Transverse colon (tissue), 4 donors: ENCODE measurements around the gene GOLGA3. TPM values are rescaled to one million over a fixed set of nuclear protein-coding genes. Genes with fewer than 3 reads are reported as not detected.

ENCODE experiments used
- DNase-seq: peaks from one replicate; pipeline ENCODE4 v3.0.0-alpha.2; 2019
- H3K27ac ChIP-seq, 4 donors: fragments of 200-600 bp; sonication (generic); 2 replicates each; pipeline ENCODE4 v1.5.1; 2016 to 2018; ENCODE audit warnings: inconsistent platforms in 4 of 4
- H3K27me3 ChIP-seq: fragments of 200-600 bp; sonication (generic); 2 replicates; pipeline ENCODE4 v1.5.1; 2017; ENCODE audit warnings: inconsistent platforms
- H3K36me3 ChIP-seq, 4 donors: fragments of 200-600 bp; sonication (generic); 2 replicates each; pipeline ENCODE4 v1.5.1; 2017 to 2019; ENCODE audit warnings: inconsistent platforms in 4 of 4
- H3K4me1 ChIP-seq, 4 donors: fragments of 200-600 bp; sonication (generic); 2 replicates each; pipeline ENCODE4 v1.5.1; 2017 to 2020; ENCODE audit warnings: inconsistent platforms in 4 of 4
- H3K4me3 ChIP-seq, 4 donors: fragments of 200-600 bp; sonication (generic); 1 replicate in 1 of 4; 2 replicates in 3 of 4; pipeline versions ENCODE4 v1.5.1 to v1.6.1; 2017 to 2019; ENCODE audit warnings: inconsistent platforms in 4 of 4
- H3K9me3 ChIP-seq, 2 donors: fragments of 200-600 bp; sonication (generic); 2 replicates each; pipeline ENCODE4 v1.5.1; 2017 to 2019; ENCODE audit warnings: inconsistent platforms in 2 of 2
- EP300 ChIP-seq: sonication (generic); formaldehyde crosslinking; IDR thresholded peaks from one replicate; pipeline ENCODE4 v1.6.1; 2017; ENCODE audit warnings: antibody characterized with exemption, low read depth
- POLR2A ChIP-seq: fragments of 450-650 bp; IDR thresholded peaks from one replicate; pipeline ENCODE4 v1.6.1; 2016; ENCODE audit warnings: antibody characterized with exemption, mild to moderate bottlenecking, moderate library complexity
- POLR2AphosphoS5 ChIP-seq, 3 donors: sonication (generic); formaldehyde crosslinking; IDR thresholded peaks; one replicate each; pipeline ENCODE4 v1.6.1; 2016; ENCODE audit warnings: antibody characterized with exemption in 3 of 3
- WGBS, 2 donors: methylation state at CpG; one replicate each; pipeline ENCODE4 v1.1.5; 2018; ENCODE audit warnings: low coverage in 1 of 2; 5-methylcytosine and 5-hydroxymethylcytosine counted together
- in situ Hi-C, 4 donors: fragments of 200-750 bp; cut with MboI; loops; one replicate each; pipeline versions ENCODE4 v1.15.0 to v1.15.1; 2017; ENCODE audit warnings: low sequenced_read_pairs in 3 of 4, low pct_ligation_motif_present in 1 of 4, low pct_unique_long_range_greater_than_20kb in 1 of 4
- intact Hi-C: fragments of 100-400 bp; cut with DNase I; formaldehyde crosslinking; loops from one replicate; pipeline ENCODE4 v1.15.1; 2023; ENCODE audit warnings: low total_unique reads
- total RNA-seq, 4 donors: library from RNA; depleted of rRNA; stranded (reverse); fragments of >200 nt; gene quantifications; one replicate each; pipeline ENCODE4 v1.1.0, GENCODE V29; 2016
- TF ChIP-seq, protein P1 (sequence below), 5 experiments: fragments of 200-600 bp in 3 of 5; fragments of 450-650 bp in 2 of 5; sonication (generic) in 3 of 5; IDR thresholded peaks; 1 replicate in 2 of 5; 2 replicates in 3 of 5; pipeline ENCODE4 v1.5.1; 2016 to 2017; ENCODE audit warnings: antibody characterized with exemption in 5 of 5, inconsistent platforms in 3 of 5, mild to moderate bottlenecking in 2 of 5, moderate library complexity in 1 of 5

Gene GOLGA3
- total RNA-seq, 4 donors from 2014 or later = 90.9 to 113 (median 99.9) TPM

DNA sequence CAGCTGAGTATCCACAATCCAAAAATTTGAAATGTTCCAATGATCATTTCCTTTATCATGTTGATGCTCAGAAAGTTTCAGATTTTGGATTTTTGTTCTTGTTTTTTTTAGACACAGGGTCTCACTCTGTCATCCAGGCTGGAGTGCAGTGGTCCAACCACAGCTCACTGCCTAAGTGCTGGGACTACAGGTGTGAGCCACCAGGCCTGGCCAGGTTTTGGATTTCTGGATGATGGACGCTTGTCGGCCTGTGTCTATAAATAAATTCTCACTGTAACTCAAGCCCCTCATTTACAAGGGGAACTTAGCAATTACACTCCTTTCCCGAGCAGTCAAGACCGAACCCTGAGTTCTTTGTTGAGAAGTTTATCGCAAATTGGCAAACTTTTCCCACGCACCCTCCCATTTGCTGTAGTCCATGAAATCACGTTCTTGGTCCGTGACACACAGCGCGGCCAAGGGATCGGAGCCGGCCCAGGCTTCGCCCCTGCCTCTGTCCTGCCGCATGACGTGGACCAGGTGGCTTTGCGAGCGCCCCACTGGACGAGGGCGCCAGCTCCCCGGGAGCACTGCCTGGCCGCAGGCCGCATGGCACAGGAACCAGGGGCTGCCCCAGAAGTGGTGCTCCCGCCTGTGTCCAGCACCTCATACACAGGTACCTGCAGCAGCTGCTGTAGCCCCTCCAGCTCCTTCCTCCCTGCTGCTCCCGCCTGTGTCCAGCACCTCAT lies 53.0 kb downstream of the GOLGA3 start:
- DNase-seq = no peak
- intact Hi-C loops (no loop called here), in situ Hi-C loops (no loop called here)
- H3K4me3 ChIP-seq = no peak overlapping the region
- H3K27ac ChIP-seq = no peak overlapping the region
- H3K9me3 ChIP-seq = no peaks in the 10 kb centered on the region
- 97 to 100% methylated on average over 2 to 23 of the region's 24 CpGs for WGBS, 2 donors
- peaks cover 0 to 5% (median 0%) of the 10 kb centered on the region in 4 donors for H3K4me1 ChIP-seq
- TF ChIP-seq, protein P1, sequence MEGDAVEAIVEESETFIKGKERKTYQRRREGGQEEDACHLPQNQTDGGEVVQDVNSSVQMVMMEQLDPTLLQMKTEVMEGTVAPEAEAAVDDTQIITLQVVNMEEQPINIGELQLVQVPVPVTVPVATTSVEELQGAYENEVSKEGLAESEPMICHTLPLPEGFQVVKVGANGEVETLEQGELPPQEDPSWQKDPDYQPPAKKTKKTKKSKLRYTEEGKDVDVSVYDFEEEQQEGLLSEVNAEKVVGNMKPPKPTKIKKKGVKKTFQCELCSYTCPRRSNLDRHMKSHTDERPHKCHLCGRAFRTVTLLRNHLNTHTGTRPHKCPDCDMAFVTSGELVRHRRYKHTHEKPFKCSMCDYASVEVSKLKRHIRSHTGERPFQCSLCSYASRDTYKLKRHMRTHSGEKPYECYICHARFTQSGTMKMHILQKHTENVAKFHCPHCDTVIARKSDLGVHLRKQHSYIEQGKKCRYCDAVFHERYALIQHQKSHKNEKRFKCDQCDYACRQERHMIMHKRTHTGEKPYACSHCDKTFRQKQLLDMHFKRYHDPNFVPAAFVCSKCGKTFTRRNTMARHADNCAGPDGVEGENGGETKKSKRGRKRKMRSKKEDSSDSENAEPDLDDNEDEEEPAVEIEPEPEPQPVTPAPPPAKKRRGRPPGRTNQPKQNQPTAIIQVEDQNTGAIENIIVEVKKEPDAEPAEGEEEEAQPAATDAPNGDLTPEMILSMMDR (IDR thresholded peaks at IDR 0.05) = no peak
- TF ChIP-seq POLR2A (no peak), EP300 (no peak), POLR2AphosphoS5 (IDR thresholded peaks at IDR 0.05) (no peak)
- H3K36me3 ChIP-seq = peaks cover 2 to 73% (median 29%) of the 10 kb centered on the region in 4 donors
- no peaks in the 10 kb centered on the region for H3K27me3 ChIP-seq

DNA sequence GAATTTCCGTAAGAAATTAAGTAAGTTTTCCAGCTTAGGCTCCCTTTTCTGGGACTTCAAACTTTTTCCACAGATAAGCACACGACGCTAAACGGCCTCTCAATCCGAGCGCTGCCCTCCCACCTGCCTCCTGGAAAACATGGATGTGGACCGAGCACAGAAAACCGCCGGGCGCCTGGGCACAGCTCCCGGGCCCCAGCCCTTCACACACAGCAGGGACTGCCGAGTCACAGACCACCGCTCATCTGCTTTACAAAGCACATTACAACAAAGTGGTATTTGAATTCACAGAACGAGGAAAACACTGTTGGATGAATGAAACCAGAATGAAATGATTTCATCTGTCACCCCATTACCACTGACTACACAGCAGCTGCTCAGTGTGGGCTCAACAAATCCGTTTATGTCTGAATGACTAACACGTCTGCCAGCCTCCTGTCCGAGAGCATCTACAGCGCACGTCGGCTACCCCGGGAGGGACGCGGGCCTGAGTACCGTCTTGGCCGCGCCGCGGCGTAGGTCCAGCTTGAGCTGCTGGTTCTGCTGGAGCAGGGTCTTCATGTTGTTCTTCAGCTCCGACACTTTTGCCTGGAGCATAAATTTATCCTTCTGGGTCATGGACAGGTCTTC lies 53.9 kb downstream of the GOLGA3 start:
- WGBS, 2 donors = 92 to 100% methylated on average over 6 to 30 of the region's 30 CpGs
- H3K27ac ChIP-seq = no peak overlapping the region
- in situ Hi-C loops (no loop called here), intact Hi-C loops (no loop called here)
- TF ChIP-seq POLR2AphosphoS5 (IDR thresholded peaks at IDR 0.05) (no peak), POLR2A (no peak), EP300 (no peak)
- TF ChIP-seq, protein P1 (IDR thresholded peaks at IDR 0.05) = no peak
- H3K36me3 ChIP-seq = peaks cover 2 to 65% (median 25%) of the 10 kb centered on the region in 4 donors
- no peak for DNase-seq
- no peaks in the 10 kb centered on the region for H3K9me3 ChIP-seq
- no peak overlapping the region for H3K4me3 ChIP-seq
- H3K4me1 ChIP-seq = peaks cover 0 to 5% (median 0%) of the 10 kb centered on the region in 4 donors
- H3K27me3 ChIP-seq = no peaks in the 10 kb centered on the region

DNA sequence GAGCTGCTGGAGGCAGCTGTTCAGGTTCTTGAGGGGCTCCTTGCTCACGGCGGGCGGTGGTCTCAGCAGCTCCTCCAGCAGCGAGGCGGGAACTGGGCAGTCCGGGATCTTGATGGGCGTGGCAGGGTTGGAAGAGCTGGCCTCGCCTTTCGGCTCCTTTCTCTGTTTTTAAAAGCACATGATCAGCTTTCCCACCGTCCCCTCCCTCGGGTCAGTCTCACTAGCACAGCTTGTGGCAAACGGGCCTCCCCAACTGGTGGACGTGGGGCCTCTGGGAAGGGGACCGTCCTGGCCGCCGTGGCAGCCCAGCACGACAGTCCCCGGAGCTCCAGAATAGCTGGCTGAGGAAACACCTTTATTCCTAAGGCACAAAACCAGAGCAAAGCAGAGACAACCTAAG lies 54.5 kb downstream of the GOLGA3 start:
- WGBS, 2 donors = 92% methylated on average over 18 of the region's 18 CpGs; no CpG with 5 or more reads in 1 of the 2 donors
- H3K27ac ChIP-seq = no peak overlapping the region

DNA sequence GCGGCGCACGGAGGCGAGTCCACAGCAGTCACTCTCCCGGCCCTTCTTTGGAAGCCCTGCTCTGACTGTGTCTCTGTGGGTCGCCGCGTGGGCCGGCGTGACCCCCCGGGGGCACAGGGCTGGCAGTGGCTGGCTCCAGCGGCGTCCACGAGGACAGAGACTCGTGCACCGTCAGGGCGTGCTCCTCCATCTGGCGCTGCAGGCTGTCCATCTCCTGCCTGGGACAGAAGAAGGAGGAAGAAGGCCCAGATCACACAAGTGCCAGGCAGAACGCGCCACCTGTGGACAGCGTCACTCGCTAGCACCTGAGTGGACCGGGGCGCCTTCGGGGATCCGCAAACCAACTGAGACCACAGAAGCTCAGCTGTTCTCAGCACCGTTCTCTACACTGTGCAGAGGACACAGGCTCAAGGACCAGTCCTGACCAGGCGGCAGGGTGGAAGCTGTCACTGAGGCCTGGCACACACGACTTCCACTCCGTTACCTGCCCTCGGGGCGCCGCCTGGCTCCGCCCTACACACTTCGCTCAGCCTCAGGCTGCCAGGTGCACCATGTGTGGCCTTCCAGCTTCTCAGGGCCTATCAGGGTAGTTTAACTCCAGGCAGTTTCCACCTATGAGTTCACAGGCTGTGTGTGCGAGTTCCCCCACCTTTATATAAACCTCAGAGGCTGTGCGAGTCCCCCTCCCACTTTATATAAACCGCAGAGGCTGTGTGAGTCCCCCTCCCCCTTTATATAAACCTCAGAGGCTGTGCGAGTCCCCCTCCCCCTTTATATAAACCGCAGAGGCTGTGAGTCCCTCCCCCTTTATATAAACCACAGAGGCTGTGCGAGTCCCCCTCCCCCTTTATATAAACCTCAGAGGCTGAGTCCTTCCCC lies 55.4 kb downstream of the GOLGA3 start:
- H3K27ac ChIP-seq = peak overlapping the region in 1 of 4 donors; percentile 74
- H3K36me3 ChIP-seq = peaks cover 2 to 52% (median 25%) of the 10 kb centered on the region in 4 donors
- 89 to 96% methylated on average over 15 to 35 of the region's 41 CpGs for WGBS, 2 donors
- H3K4me1 ChIP-seq = peaks cover 0 to 13% (median 3%) of the 10 kb centered on the region in 4 donors
- in situ Hi-C loops = no loop called here
- intact Hi-C loops = loop anchor here (2.0 kb wide), 1 partner anchor 39 kb away; no protein-coding TSS in a partner anchor
- H3K9me3 ChIP-seq = no peaks in the 10 kb centered on the region
- no peak for TF ChIP-seq POLR2AphosphoS5 (IDR thresholded peaks at IDR 0.05)
- no peak for TF ChIP-seq EP300
- no peak for TF ChIP-seq POLR2A
- DNase-seq = no peak
- H3K4me3 ChIP-seq = no peak overlapping the region
- H3K27me3 ChIP-seq = no peaks in the 10 kb centered on the region

More for the DNA sequence above, 54.5 kb downstream of the GOLGA3 start:
- Histone ChIP-seq H3K36me3 (peaks cover 2 to 61% (median 25%) of the 10 kb centered on the region in 4 donors), H3K9me3 (no peaks in the 10 kb centered on the region), H3K4me1 (peaks cover 0 to 5% (median 0%) of the 10 kb centered on the region in 4 donors), H3K27me3 (no peaks in the 10 kb centered on the region), H3K4me3 (no peak overlapping the region)
- no peak for TF ChIP-seq POLR2AphosphoS5 (IDR thresholded peaks at IDR 0.05)
- no peak for TF ChIP-seq EP300
- intact Hi-C loops (no loop called here), in situ Hi-C loops (no loop called here)
- DNase-seq = no peak
